ENCODE data around the gene PPP1R13B.

DNA sequence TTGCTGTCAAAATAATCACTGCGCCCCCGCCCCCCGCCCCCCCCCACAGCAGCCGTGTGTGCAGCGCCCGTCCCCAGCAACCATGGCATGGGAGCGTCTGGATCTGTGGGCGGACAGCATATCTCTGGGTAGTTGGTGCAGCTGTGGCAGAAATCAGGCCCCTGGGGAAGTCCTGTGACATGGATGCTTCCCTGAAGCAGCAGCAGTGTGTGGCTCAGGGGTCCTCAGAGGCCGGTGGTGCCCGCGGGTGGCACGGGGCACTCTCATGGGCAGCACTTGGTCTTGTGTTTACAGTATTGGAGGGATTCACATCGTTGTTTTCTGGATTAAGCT, 151.3 kb downstream of the PPP1R13B start:
- TF ChIP-seq, protein P1, sequence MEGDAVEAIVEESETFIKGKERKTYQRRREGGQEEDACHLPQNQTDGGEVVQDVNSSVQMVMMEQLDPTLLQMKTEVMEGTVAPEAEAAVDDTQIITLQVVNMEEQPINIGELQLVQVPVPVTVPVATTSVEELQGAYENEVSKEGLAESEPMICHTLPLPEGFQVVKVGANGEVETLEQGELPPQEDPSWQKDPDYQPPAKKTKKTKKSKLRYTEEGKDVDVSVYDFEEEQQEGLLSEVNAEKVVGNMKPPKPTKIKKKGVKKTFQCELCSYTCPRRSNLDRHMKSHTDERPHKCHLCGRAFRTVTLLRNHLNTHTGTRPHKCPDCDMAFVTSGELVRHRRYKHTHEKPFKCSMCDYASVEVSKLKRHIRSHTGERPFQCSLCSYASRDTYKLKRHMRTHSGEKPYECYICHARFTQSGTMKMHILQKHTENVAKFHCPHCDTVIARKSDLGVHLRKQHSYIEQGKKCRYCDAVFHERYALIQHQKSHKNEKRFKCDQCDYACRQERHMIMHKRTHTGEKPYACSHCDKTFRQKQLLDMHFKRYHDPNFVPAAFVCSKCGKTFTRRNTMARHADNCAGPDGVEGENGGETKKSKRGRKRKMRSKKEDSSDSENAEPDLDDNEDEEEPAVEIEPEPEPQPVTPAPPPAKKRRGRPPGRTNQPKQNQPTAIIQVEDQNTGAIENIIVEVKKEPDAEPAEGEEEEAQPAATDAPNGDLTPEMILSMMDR (IDR thresholded peaks at IDR 0.05), result no peak
- no peak for TF ChIP-seq POLR2A (IDR thresholded peaks at IDR 0.05)

All from heart left ventricle (tissue), 13 donors.